Neural progenitor cell (in vitro differentiated cells): Measurements from ENCODE around the gene PAK6. TPM values are rescaled to one million over a fixed set of nuclear protein-coding genes. Genes with fewer than 3 reads are reported as not detected.
A peak's percentile ranks its signal among the peaks of the same experiment; 100 is the strongest.

Experiments used
- DNase-seq: peaks from one replicate; pipeline ENCODE4 v3.0.0-alpha.2; 2016; ENCODE audit warnings: low spot score
- H2AFZ ChIP-seq: fragments of 200-600 bp; sonication (generic); replicated peaks from 2 replicates; pipeline ENCODE4 v1.6.1; 2016; ENCODE audit warnings: antibody characterized with exemption
- H3F3A ChIP-seq: fragments of 200-600 bp; sonication (generic); 2 replicates; pipeline ENCODE4 v1.6.1; 2016; ENCODE audit warnings: antibody characterized with exemption, low read depth
- H3K27ac ChIP-seq: fragments of 200-600 bp; sonication (generic); 2 replicates; pipeline ENCODE4 v1.5.1; 2016; ENCODE audit warnings: mild to moderate bottlenecking
- H3K27me3 ChIP-seq: fragments of 200-600 bp; sonication (generic); 2 replicates; pipeline ENCODE4 v1.6.1; 2016; ENCODE audit warnings: mild to moderate bottlenecking, moderate library complexity
- H3K36me3 ChIP-seq: fragments of 200-600 bp; sonication (generic); 2 replicates; pipeline ENCODE4 v1.5.1; 2016
- H3K4me1 ChIP-seq: fragments of 200-600 bp; sonication (generic); 2 replicates; pipeline ENCODE4 v1.6.1; 2016; ENCODE audit warnings: mixed run types
- H3K4me2 ChIP-seq: fragments of 200-600 bp; sonication (generic); 2 replicates; pipeline ENCODE4 v1.6.1; 2016
- H3K4me3 ChIP-seq: fragments of 200-600 bp; sonication (generic); 2 replicates; pipeline ENCODE4 v1.5.1; 2016
- H3K79me2 ChIP-seq: fragments of 200-600 bp; sonication (generic); 2 replicates; pipeline ENCODE4 v1.6.1; 2016; ENCODE audit warnings: low read depth
- H3K9ac ChIP-seq: fragments of 200-600 bp; sonication (generic); 2 replicates; pipeline ENCODE4 v1.6.1; 2016
- H3K9me3 ChIP-seq: fragments of 200-600 bp; sonication (generic); 2 replicates; pipeline ENCODE4 v1.5.1; 2016; ENCODE audit warnings: low read depth
- H4K20me1 ChIP-seq: fragments of 200-600 bp; sonication (generic); 2 replicates; pipeline ENCODE4 v1.6.1; 2016; ENCODE audit warnings: low read depth
- H3K27ac Mint-ChIP-seq: 3 replicates; pipeline ENCODE4 v1.8.0; 2021; ENCODE audit warnings: mixed read lengths
- H3K27me3 Mint-ChIP-seq: 2 replicates; pipeline ENCODE4 v1.8.0; 2022; ENCODE audit warnings: low read depth, mild to moderate bottlenecking, inconsistent platforms, moderate library complexity, mixed read lengths; ENCODE audit not compliant: insufficient read depth
- H3K36me3 Mint-ChIP-seq: 3 replicates; pipeline ENCODE4 v1.8.0; 2021; ENCODE audit warnings: mixed read lengths
- H3K4me1 Mint-ChIP-seq: 3 replicates; pipeline ENCODE4 v1.8.0; 2021; ENCODE audit warnings: mixed read lengths
- H3K4me3 Mint-ChIP-seq: 3 replicates; pipeline ENCODE4 v1.8.0; 2021; ENCODE audit warnings: mild to moderate bottlenecking, moderate library complexity, mixed read lengths
- H3K9me3 Mint-ChIP-seq: 3 replicates; pipeline ENCODE4 v1.8.0; 2020; ENCODE audit warnings: mixed read lengths
- CTCF ChIP-seq: fragments of 200-600 bp; sonication (generic); IDR thresholded peaks from 2 replicates; pipeline ENCODE4 v1.5.1; 2017; ENCODE audit warnings: antibody characterized with exemption, mild to moderate bottlenecking
- EZH2 ChIP-seq: fragments of 200-600 bp; sonication (generic); IDR thresholded peaks from 2 replicates; pipeline ENCODE4 v1.6.1; 2017; ENCODE audit warnings: antibody characterized with exemption, mild to moderate bottlenecking, moderate library complexity
- EZH2phosphoT487 ChIP-seq: fragments of 200-600 bp; sonication (generic); IDR thresholded peaks from 2 replicates; pipeline ENCODE4 v1.6.1; 2017; ENCODE audit warnings: antibody characterized with exemption
- total RNA-seq: library from RNA; depleted of rRNA; stranded (reverse); fragments of >200 nt; gene quantifications from 2 replicates; pipeline ENCODE4 v1.2.3, GENCODE V29; 2015; ENCODE audit warnings: low replicate concordance

Gene PAK6
- total RNA-seq, 1 donor from 2014 or later, result not detected

GRCh38 chr15:40239693-40240618, 1.1 kb downstream of the PAK6 start:
- TF ChIP-seq EZH2, result no peak
- TF ChIP-seq EZH2phosphoT487, result no peak
- no peak for TF ChIP-seq CTCF
- Histone ChIP-seq H3K4me2 (peak overlapping the region; percentile 84), H3K27me3 (peaks cover 27% of the 10 kb centered on the region), H2AFZ (peak overlapping the region; percentile 61), H3K9me3 (no peaks in the 10 kb centered on the region), H3K9ac (no peak overlapping the region), H3K4me1 (peaks cover 4% of the 10 kb centered on the region), H3K4me3 (no peak overlapping the region), H3K79me2 (no peaks in the 10 kb centered on the region), H3K36me3 (no peaks in the 10 kb centered on the region), H3K27ac (no peak overlapping the region), H3F3A (peaks cover 4% of the 10 kb centered on the region), H4K20me1 (no peaks in the 10 kb centered on the region)
- Mint-ChIP-seq H3K27me3 (peaks cover 8% of the 10 kb centered on the region), H3K36me3 (no peaks in the 10 kb centered on the region), H3K9me3 (no peaks in the 10 kb centered on the region), H3K4me3 (peak overlapping the region; percentile 30), H3K27ac (no peak overlapping the region), H3K4me1 (peaks cover 19% of the 10 kb centered on the region)
- no peak for DNase-seq

GRCh38 chr15:40240619-40241221, 1.9 kb downstream of the PAK6 start:
- H3K4me3 ChIP-seq, result no peak overlapping the region
- H3K27ac Mint-ChIP-seq, result no peak overlapping the region
- DNase-seq, result no peak

More at GRCh38 chr15:40240619-40241221, 1.9 kb downstream of the PAK6 start:
- H3K36me3 ChIP-seq, result no peaks in the 10 kb centered on the region
- Mint-ChIP-seq H3K36me3 (no peaks in the 10 kb centered on the region), H3K9me3 (no peaks in the 10 kb centered on the region), H3K4me1 (peaks cover 17% of the 10 kb centered on the region), H3K4me3 (no peak overlapping the region), H3K27me3 (peaks cover 13% of the 10 kb centered on the region)
- H3K4me1 ChIP-seq, result peaks cover 4% of the 10 kb centered on the region
- no peak overlapping the region for H3K9ac ChIP-seq
- H3K27ac ChIP-seq, result no peak overlapping the region
- no peaks in the 10 kb centered on the region for H4K20me1 ChIP-seq
- no peak overlapping the region for H2AFZ ChIP-seq
- H3K4me2 ChIP-seq, result no peak overlapping the region
- peaks cover 27% of the 10 kb centered on the region for H3K27me3 ChIP-seq
- no peaks in the 10 kb centered on the region for H3K79me2 ChIP-seq
- no peak for TF ChIP-seq CTCF
- no peak for TF ChIP-seq EZH2phosphoT487
- TF ChIP-seq EZH2, result no peak
- H3K9me3 ChIP-seq, result no peaks in the 10 kb centered on the region
- no peaks in the 10 kb centered on the region for H3F3A ChIP-seq
